HG03135 (cell line): ENCODE measurements around the gene ABHD15.

ENCODE experiments used
- ATAC-seq: cut with Tn5 transposase; IDR thresholded peaks from one replicate; pipeline ENCODE4 v1.9.1; 2021; ENCODE audit warnings: mild to moderate bottlenecking, moderate library complexity; ENCODE audit not compliant: unreplicated experiment

ABHD15 gene

GRCh38 chr17:29566473-29567303 lies at the start of gene ABHD15:
TSS of gene ABHD15 (minus strand) at chr17:29567037. CDS start at chr17:29566966, 71 bp downstream.
- peak; percentile 28 for ATAC-seq

DNA sequence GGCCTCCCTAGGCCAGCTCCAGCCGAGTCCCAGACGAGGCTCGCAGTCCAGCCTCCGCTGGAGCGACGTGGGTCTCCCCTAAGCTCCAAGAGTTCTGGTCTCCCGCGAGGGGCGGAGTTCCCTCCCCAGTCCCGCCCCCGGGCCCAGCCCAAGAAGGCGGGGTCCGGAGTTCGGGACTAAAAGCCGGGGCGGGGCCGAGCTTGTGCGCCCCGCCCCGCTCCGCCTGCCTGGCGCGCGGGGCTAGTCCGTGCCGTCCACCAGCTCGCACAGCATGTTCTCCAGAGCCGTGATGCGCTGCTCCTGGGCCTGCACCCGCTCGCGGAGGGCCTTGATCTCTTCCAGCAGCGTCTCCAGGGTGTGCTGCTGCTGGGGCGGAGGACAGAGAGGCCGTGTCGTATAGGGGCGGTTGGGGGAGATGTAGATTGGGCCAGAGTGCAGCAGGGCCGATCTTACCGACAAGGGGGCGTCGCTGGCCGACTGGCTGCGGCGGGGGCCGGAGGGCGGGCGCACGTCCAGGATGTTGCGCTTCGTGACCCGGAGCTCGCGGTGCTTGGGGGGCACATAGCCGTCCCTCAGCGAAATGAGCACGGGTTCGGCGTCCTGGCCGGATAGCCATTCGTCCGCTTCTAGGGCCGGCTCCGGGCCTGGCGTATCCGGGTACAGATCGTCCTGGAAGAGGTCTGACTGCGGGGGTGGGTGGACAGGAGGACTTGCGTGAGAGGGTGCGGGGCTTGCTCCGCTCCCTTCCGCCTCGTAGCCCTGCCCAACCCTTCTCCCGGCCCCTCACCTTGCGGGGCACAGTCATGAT lies 48.9 kb upstream of the ABHD15 start:
- peak; percentile 46 for ATAC-seq

DNA sequence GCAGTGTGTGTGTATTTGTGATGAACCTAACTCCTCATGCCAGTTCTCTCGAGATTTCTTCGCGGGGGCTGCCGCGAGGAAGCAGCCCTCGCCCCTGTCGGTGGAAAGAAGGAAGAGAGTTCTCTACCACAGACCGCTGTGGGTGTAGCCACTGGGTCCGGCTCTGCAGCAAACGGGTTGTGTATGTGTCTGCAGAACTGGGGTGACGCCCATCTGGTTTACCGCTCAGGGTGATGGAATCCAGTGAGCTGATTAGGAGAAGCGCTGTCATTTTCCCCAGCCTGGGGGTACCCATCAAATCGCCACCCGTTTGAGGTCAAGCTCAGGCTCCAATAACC lies 48.2 kb upstream of the ABHD15 start:
- no peak for ATAC-seq

GRCh38 chr17:29614349-29615047 lies 47.7 kb upstream of the ABHD15 start:
- no peak for ATAC-seq

GRCh38 chr17:29613856-29614255 lies 47.0 kb upstream of the ABHD15 start:
- no peak for ATAC-seq

- ATAC-seq: no peak
These were observed 46.6 kb upstream of the ABHD15 start for GRCh38 chr17:29613352-29613837.

- ATAC-seq: no peak
These were observed 45.8 kb upstream of the ABHD15 start for GRCh38 chr17:29612404-29613280.

- ATAC-seq: no peak
These were observed 45.2 kb upstream of the ABHD15 start for GRCh38 chr17:29612094-29612403.

DNA sequence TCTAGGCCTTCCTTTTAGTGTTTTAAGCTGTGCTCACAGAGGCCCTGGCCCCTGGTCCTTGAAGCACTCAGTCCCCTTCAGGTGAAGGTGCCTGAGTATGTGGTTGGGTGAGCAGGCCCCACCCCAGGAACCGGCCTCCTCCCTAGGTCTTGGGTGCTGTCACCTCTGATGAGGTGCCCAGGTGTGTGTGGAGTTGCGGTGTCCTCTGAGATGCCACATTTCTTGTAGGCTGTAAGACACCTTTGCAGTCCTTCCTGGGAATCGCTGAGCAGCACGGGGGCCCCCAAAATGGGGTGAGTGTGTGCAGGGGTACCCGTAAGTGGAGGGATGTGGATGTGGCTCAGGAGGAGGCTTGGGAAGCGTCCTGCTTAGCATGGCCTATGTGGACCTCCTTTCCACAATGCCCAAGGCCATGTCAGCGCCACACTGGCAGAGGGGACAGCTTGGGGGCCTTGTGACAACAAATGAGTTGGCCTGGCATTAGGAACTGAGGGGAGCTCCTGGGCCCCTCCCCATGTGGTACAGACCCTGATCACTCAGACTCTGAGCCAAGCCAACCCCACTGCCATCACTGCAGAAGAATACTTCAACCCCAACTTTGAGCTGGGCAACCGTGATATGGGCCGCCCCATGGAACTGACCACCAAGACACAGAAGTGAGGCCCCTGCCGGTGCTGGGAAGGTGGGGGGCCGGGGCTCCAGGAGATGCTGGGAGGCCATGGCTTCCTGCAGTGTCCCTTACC lies 44.7 kb upstream of the ABHD15 start:
- ATAC-seq: no peak

- ATAC-seq: no peak
These were observed 43.6 kb upstream of the ABHD15 start for GRCh38 chr17:29610395-29610794.

GRCh38 chr17:29608986-29609385 lies 42.1 kb upstream of the ABHD15 start:
- ATAC-seq: no peak

- ATAC-seq: no peak
These were observed 40.8 kb upstream of the ABHD15 start for GRCh38 chr17:29607557-29608195.

DNA sequence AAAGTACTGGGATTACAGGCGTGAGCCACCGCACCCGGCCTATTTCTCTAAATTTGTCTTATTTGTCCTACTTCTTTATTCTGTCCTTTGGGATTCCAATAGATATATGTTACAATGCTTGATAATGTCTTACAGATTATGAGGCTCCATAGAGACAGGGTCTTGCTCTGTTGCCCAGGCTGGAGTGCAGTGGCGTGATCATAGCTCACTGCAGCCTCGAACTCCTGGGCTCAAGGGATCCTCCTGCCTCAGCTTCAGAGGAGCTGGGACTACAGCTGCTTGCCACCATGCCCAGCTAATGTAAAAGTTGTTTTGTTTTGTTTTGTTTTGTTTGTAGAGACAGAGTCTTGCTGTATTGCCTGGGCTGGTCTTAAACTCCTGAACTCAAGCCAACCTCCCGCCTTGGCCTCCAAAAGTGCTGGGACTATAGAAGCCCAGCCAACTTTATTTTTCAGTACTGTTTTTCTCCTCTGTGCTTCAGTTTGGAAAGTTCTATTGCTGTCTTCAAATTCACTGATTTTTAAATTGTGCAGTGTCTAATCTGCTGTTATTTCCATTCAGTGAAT lies 36.4 kb upstream of the ABHD15 start:
- ATAC-seq: no peak

DNA sequence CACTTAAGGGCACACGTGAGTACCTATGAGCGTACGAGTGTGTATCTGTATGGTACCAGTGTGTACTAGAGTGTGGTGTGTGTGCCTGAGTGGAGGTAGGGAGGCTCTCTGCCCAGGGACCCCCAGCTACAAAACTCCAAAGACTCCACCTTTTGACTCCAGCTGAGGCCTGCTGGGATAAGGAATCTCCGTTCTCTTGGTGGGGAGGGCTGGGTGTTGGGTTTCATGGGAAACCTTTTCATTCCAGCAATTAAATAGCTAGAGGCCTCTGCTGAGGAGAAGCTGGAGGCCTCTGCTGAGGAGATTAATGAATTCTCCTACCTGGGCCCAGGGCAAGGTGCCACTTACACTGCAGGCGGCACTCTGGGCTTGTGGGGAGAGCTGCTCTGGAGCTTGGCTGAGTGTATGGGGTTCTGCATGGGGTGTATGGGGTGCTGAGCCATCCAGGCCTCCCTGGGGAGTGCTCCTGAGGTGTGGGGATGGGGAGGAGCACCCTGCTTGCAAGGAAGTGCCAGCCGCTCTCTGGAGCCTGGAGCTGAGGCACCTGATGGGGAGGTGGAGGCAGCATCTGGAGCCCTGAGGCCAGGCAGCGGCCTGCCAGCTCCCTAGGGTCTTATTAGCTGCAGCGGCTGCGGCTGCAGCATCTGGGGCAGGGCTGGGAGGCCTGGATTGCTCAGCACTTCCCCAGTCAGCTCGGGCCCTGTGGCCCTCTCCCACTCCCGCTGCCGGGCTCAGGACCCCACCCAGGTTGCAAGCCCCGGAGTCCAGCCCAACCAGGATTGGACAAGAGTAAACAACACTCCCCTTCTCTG lies 30.7 kb upstream of the ABHD15 start:
- no peak for ATAC-seq

- no peak for ATAC-seq
These were observed 30.0 kb upstream of the ABHD15 start for GRCh38 chr17:29596811-29597210.

DNA sequence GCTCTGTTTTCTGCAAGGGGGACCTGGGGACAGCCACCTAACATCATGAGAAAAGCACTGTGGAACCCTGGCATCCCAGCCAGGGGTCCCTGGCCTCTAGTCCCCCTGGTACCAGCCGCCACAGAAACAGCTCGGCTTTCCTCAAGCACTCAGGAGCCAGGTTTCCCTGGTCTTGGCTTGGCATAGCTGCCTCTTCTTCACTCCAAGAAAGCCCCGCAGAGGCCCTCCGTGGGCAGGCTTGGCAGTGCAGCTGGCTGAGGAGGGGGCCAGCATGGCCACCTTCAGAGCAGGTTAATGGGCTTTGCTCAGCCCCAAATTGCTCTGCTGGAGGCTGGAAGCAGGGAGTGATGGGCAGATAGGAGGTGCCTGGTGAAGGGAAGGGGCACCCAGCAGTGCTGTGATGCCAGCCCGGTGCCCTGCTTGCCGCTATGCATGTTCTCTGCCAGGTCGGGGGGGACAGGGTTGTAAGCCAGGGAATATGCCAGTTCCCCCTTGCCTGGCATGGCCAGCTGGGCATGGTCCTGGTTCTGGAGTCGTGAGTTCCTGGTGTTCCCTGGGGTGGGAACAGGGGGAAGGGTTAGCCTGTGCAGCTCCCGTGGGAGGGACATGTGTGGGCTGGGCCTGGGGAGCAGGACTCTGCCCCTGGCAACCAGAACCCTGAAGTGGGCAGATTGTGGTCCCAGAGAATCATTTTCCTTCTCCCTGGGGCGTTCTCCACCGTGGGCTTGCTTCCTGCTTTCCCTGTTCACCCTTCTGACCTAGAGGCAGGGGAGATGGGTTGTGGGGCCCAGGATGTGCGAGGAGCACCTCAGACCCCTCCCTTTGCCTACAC lies 29.3 kb upstream of the ABHD15 start:
- no peak for ATAC-seq
